Left colon (tissue), 2 donors: ENCODE measurements around the gene PUS10. TPM values are rescaled to one million over a fixed set of nuclear protein-coding genes. Genes with fewer than 3 reads are reported as not detected.
A peak's percentile ranks its signal among the peaks of the same experiment; 100 is the strongest.
"Not testable (repeated sequence)": the region's sequence is repeated elsewhere in the genome, so short reads cannot be mapped to it uniquely, and the experiment has no call there.

Experiments used
- ATAC-seq: fragments of 200-7000 bp; cut with Tn5 transposase; one replicate; pipeline ENCODE4 v1.9.1; 2020; ENCODE audit warnings: mild to moderate bottlenecking, moderate library complexity
- DNase-seq, 2 donors: peaks; one replicate each; pipeline ENCODE4 v3.0.0-alpha.2; 2020
- intact Hi-C, 2 donors: fragments of 100-400 bp; cut with DNase I in 1 of 2; cut with micrococcal nuclease in 1 of 2; formaldehyde crosslinking; loops; one replicate each; pipeline versions ENCODE4 v1.11.2 to v1.14.0; 2022; cut with DNase I, micrococcal nuclease
- total RNA-seq, 2 donors: library from RNA; stranded (reverse); fragmentation: NEBNext Ultra II Directional; extraction: Animal tissue kit (Norgen Biotek cat#: 25700); gene quantifications; one replicate each; pipeline ENCODE4 v1.2.1, GENCODE V29; 2021
- donor health status: DM: no; HTN: no; CAD: no.
- donor health status: DM: yes; HTN: yes; CAD: no.

The PUS10 gene
- total RNA-seq, 2 donors from 2014 or later, result 9.1 to 11.2 TPM

DNA sequence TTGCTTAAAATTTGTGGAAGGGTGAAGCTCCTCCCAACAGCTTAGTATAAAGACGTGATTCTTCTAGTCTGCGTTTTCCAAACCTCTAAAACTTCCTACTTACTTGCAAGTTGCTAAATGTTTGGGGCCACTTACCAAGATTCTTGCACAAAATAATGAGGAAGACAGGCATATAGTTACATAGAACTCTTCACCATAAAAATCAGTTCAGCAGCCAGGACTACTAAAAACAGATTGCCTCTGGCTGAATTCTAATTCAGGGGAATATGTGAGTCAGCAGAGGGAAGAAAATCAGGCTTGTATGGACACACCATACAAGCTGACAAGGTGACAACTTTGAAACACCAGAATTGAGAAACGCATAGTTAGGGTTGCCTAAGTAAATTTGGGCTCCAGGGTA lies 3.3 kb downstream of the PUS10 start:
- intact Hi-C loops, result no loop called here
- DNase-seq (no peak), ATAC-seq (no peak)

GRCh38 chr2:61013382-61013781 lies 4.7 kb downstream of the PUS10 start:
- no peak for DNase-seq
- ATAC-seq, result no peak
- intact Hi-C loops, result no loop called here

DNA sequence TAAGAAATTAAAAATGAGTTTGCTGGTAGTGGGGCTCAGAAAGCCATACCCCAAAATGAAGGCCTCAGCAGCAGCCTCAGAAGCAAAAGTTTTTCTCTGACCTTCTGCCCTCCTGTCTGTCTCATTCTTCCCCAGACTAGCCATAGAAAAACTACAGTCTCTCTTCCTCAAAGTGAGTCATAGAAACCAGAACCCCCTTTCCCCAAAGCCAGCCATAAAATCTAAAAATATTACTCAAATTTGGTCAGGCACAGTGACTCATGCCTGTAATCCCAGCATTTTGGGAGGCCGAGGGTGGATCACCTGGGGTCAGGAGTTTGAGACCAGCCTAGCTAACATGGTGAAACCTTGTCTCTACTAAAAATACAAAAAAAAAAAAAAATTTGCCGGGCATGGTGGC lies 5.8 kb downstream of the PUS10 start:
- DNase-seq, ATAC-seq, intact Hi-C loops: not testable (repeated sequence)

DNA sequence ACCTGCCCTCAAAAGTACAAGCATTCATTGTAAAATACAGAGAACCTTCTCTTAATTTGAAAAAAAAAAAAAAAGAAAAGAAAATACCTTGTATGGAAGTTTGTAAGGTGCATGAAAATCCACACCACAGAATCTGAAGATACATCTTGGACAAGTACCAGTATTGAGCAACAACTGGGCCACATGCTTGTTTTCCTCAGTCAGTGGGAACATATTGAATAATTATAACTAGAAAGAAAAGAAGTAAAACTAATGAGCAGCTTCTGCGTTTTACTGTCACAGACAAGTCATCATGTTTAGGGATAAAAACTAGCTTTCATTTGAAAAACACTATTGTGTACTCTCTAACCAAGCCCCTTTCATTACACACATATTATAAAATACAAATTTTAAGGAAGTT lies 6.4 kb downstream of the PUS10 start:
- intact Hi-C loops, result no loop called here
- ATAC-seq, result no peak
- no peak for DNase-seq

GRCh38 chr2:61009355-61009754 lies 8.7 kb downstream of the PUS10 start:
- ATAC-seq (no peak), DNase-seq (no peak)
- intact Hi-C loops, result no loop called here

- intact Hi-C loops, result no loop called here
- DNase-seq (no peak), ATAC-seq (no peak)
Observed at GRCh38 chr2:61006486-61007105, 11.5 kb downstream of the PUS10 start.

DNA sequence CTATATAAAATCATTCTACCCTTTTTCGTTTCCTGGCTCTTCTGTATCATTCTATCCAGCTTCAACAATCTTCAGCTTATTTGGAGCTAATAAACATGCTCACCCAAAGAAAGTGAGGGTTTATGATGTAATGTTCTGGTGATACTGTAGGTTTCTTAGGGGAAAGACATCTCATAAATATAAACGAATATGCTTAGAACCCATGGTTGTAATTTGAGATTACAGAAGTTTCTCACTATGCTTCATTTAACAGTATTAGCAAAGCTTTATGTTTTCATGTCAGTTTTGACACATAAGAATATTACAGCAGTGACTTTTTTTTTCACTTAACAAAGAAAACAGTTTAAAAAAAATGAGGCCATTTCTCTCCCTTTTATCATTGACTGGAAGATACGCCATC lies 12.3 kb downstream of the PUS10 start:
- ATAC-seq, result no peak
- DNase-seq, result no peak
- intact Hi-C loops, result no loop called here

GRCh38 chr2:60998628-60999545 lies 19.2 kb downstream of the PUS10 start:
- intact Hi-C loops, result loop anchor here in 1 of 2 donors (2.0 to 10.0 kb wide), 2 partner anchors 204 to 292 kb away; no protein-coding TSS in a partner anchor
- DNase-seq (no peak), ATAC-seq (peak; percentile 69)

- DNase-seq (no peak), ATAC-seq (no peak)
- intact Hi-C loops, result loop anchor here in 1 of 2 donors (10.0 kb wide), 1 partner anchor 199 kb away; no protein-coding TSS in a partner anchor
Observed at GRCh38 chr2:60994131-60994530, 23.9 kb downstream of the PUS10 start.

GRCh38 chr2:60992985-60993392 lies 25.1 kb downstream of the PUS10 start:
- ATAC-seq, result peak; percentile 44
- DNase-seq, result peak in 1 of 2 donors; percentile 26
- intact Hi-C loops, result loop anchor here in 1 of 2 donors (10.0 kb wide), 1 partner anchor 198 kb away; no protein-coding TSS in a partner anchor

- DNase-seq (no peak), ATAC-seq (no peak)
- intact Hi-C loops, result loop anchor here in 1 of 2 donors (10.0 kb wide), 1 partner anchor 197 kb away; no protein-coding TSS in a partner anchor
Observed at GRCh38 chr2:60991644-60992043, 26.4 kb downstream of the PUS10 start.

DNA sequence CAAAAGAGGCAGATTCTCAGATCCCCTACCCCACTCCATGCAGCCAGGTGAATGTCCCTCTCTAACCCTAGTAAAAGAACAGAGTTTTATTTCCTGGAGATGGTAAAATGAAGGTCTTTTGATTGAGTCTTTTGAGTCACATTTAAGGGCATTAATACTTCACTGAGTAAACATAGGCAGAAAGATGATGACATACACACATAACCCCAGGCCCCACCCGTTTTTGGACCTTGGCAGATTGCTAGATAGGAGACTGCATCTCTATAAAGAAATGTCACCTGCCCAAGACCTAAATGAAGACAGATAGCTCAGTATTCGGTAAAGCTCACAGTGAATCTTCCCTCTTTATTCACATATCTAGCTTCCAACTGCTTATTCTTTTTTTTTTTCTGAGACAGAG lies 28.8 kb downstream of the PUS10 start:
- intact Hi-C loops, result no loop called here
- DNase-seq, result no peak
- peak; percentile 96 for ATAC-seq

DNA sequence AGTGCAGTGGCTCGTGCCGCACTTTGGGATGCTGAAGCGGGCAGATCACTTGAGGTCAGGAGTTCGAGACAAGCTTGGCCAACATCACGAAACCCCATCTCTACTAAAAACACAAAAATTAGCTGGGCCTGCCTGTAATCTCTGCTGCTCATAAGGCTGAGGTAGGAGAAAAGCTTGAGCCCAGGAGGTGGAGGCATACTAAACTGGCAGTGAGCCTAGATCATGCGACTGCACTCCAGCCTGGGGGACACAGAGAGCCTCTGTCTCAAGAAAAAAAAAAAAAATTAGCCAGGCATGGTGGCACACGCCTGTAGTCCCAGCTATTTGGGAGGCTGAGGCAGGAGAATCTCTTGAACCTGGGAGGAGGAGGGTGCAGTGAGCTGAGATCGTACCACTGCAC lies 30.4 kb downstream of the PUS10 start:
- ATAC-seq, DNase-seq, intact Hi-C loops: not testable (repeated sequence)

DNA sequence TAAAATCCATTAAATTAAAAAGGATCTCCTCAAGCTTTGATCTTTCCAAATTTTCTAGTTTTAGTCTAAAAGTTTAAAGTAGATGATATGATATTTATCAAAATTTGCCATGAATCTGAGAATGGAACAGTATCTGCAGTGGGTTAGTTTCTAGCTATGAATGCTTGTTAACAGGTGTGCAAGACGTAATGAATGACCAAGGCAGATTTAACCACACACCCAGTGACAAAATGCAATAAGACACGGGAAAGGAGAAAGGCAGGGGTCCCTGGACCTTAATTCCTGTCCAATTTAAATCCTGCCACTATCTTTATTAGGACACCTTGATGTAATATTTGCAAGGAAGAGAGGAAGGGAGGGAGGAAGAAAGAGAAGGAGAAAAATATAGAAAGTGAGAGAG lies 31.0 kb downstream of the PUS10 start:
- DNase-seq (no peak), ATAC-seq (no peak)
- intact Hi-C loops, result no loop called here

DNA sequence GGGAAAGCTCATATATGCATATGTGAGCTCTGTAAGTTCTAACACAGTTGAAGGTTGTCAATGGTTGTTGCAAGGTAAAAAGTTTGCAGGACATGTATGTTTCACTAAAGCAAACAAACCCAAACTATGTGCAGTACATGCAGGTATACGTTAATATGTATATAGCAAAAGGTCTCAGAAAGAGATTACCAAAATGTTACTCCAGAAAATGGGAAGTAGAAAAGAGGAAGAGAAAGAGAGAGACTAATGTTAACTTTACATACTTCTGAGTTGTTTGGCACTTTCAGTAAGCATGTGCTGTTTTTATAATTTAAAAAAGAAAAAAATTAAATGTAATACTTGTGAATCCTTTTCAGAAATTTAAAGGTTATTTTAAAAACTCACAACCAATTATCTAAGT lies 33.3 kb downstream of the PUS10 start:
- ATAC-seq, result no peak
- intact Hi-C loops, result no loop called here
- no peak for DNase-seq

GRCh38 chr2:60982066-60982465 lies 36.0 kb downstream of the PUS10 start:
- ATAC-seq, DNase-seq, intact Hi-C loops: not testable (repeated sequence)

GRCh38 chr2:60980071-60980815 lies 37.8 kb downstream of the PUS10 start:
- ATAC-seq (no peak), DNase-seq (no peak)
- intact Hi-C loops, result no loop called here

- ATAC-seq, result no peak
- no peak for DNase-seq
- intact Hi-C loops, result no loop called here
Observed at GRCh38 chr2:60979231-60979630, 38.8 kb downstream of the PUS10 start.

- ATAC-seq (no peak), DNase-seq (no peak)
- intact Hi-C loops, result no loop called here
Observed at GRCh38 chr2:60977562-60977895, 40.5 kb downstream of the PUS10 start.
